A549 (cell line): ENCODE data around the gene TRIM77.

Experiments
- CHD2 ChIP-seq: fragments of 150-350 bp; IDR thresholded peaks from 2 replicates; pipeline ENCODE4 v1.6.1; 2014; ENCODE audit warnings: low read length; ENCODE audit not compliant: partially characterized antibody
- EP300 ChIP-seq, 2 experiments: fragments of >200 bp; sonication (Bioruptor Twin); formaldehyde crosslinking; IDR thresholded peaks; 2 replicates in 1 of 2; 3 replicates in 1 of 2; pipeline ENCODE4 v1.6.1; 2016 to 2017
- FOSB ChIP-seq: fragments of 250-450 bp; sonication (Bioruptor Pico); IDR thresholded peaks from 2 replicates; pipeline ENCODE4 v1.5.0; 2020; ENCODE audit warnings: mild to moderate bottlenecking, moderate library complexity
- FOXS1 ChIP-seq: fragments of 250-450 bp; sonication (Bioruptor Pico); IDR thresholded peaks from 2 replicates; pipeline ENCODE4 v1.5.0; 2020; ENCODE audit warnings: mild to moderate bottlenecking, moderate library complexity
- HOXA7 ChIP-seq: fragments of 250-450 bp; sonication (Bioruptor Pico); IDR thresholded peaks from 2 replicates; pipeline ENCODE4 v1.5.0; 2020; ENCODE audit warnings: mild to moderate bottlenecking, moderate library complexity
- MAFK ChIP-seq: fragments of 450-650 bp; IDR thresholded peaks from 2 replicates; pipeline ENCODE4 v1.6.1; 2014; ENCODE audit not compliant: partially characterized antibody
- POLR2A ChIP-seq: IDR thresholded peaks from 2 replicates; pipeline ENCODE4 v1.6.1; 2012; ENCODE audit warnings: mild to moderate bottlenecking, low read length
- RAD21 ChIP-seq, 2 experiments: fragments of >200 bp in 1 of 2; sonication (Bioruptor Twin) in 1 of 2; formaldehyde crosslinking in 1 of 2; IDR thresholded peaks in 1 of 2; conservative IDR thresholded peaks in 1 of 2; 2 replicates in 1 of 2; 3 replicates in 1 of 2; pipeline ENCODE4 v1.6.1; 2012 to 2018; ENCODE audit warnings: inconsistent platforms in 1 of 2
- USF2 ChIP-seq: fragments of 450-650 bp; IDR thresholded peaks from 2 replicates; pipeline ENCODE4 v1.6.1; 2014; ENCODE audit warnings: antibody characterized with exemption
- TF ChIP-seq, protein P1 (sequence below): fragments of >200 bp; sonication (Bioruptor Twin); formaldehyde crosslinking; IDR thresholded peaks from 3 replicates; pipeline ENCODE4 v1.5.1; 2016
- TF ChIP-seq, protein P2 (sequence below): IDR thresholded peaks from 2 replicates; pipeline ENCODE4 v1.6.1; 2012

DNA sequence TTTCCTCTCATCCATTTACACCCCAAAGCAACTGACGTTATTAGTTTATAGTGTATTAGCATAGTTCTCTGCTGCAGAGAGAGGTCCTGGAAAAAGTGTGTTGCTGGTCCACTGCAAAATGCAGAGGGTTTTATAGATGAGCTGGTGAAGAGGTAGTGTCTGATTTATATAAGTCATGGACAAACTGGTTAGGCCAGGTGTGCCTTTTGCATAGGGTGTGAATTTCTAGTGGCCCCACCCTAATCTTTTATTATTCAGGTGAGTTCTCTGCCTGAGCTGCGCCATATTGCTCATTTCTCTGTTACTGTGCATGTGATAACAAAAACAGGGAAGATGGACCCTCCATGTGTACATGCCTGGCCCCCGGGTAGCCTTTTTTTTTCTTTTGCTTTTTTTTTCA is 43.1 kb upstream of the TRIM77 start:
- TF ChIP-seq, protein P1, sequence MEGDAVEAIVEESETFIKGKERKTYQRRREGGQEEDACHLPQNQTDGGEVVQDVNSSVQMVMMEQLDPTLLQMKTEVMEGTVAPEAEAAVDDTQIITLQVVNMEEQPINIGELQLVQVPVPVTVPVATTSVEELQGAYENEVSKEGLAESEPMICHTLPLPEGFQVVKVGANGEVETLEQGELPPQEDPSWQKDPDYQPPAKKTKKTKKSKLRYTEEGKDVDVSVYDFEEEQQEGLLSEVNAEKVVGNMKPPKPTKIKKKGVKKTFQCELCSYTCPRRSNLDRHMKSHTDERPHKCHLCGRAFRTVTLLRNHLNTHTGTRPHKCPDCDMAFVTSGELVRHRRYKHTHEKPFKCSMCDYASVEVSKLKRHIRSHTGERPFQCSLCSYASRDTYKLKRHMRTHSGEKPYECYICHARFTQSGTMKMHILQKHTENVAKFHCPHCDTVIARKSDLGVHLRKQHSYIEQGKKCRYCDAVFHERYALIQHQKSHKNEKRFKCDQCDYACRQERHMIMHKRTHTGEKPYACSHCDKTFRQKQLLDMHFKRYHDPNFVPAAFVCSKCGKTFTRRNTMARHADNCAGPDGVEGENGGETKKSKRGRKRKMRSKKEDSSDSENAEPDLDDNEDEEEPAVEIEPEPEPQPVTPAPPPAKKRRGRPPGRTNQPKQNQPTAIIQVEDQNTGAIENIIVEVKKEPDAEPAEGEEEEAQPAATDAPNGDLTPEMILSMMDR = no peak
- TF ChIP-seq POLR2A (no peak), CHD2 (no peak), FOXS1 (no peak), MAFK (no peak), EP300 (IDR thresholded peaks at IDR 0.05) (no peak), FOSB (no peak), USF2 (no peak), RAD21 (conservative IDR thresholded peaks at IDR 0.05 in 1 of 2, IDR thresholded peaks at IDR 0.05 in 1 of 2) (no peak), HOXA7 (CRISPR knock-in tag) (no peak)
- TF ChIP-seq, protein P2, sequence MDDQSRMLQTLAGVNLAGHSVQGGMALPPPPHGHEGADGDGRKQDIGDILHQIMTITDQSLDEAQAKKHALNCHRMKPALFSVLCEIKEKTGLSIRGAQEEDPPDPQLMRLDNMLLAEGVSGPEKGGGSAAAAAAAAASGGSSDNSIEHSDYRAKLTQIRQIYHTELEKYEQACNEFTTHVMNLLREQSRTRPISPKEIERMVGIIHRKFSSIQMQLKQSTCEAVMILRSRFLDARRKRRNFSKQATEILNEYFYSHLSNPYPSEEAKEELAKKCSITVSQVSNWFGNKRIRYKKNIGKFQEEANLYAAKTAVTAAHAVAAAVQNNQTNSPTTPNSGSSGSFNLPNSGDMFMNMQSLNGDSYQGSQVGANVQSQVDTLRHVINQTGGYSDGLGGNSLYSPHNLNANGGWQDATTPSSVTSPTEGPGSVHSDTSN = no peak
